Measurements from ENCODE around the gene CT83. TPM values are rescaled to one million over a fixed set of nuclear protein-coding genes. Genes with fewer than 3 reads are reported as not detected.

The CT83 gene
- polyA plus RNA-seq (ENCODE audit: insufficient read depth in 1 of 5, insufficient read length in 5 of 5, low replicate concordance in 1 of 5): not detected
- long read RNA-seq, donor 1: 0 reads
- long read RNA-seq, donor 2: 0 reads
- long read RNA-seq, donor 3: 0 reads
- long read RNA-seq, donor 4: 0 reads
- long read RNA-seq, donor 5: 0 reads
- long read RNA-seq, donor 6: 0 reads
- long read RNA-seq, donor 7: 0 reads
- long read RNA-seq, donor 8: 0 reads

- DNase-seq: no peak
Measured at GRCh38 chrX:116462822-116463221, at the start of gene CT83. Gene CT83 (minus strand): TSS chrX:116462976. CDS start chrX:116462856, 120 bp downstream.

- no peak for DNase-seq
Measured at GRCh38 chrX:116499780-116500179, 37.0 kb upstream of the CT83 start.

- no peak for DNase-seq
Measured at GRCh38 chrX:116493271-116493670, 30.5 kb upstream of the CT83 start.

- DNase-seq: no peak
Measured at GRCh38 chrX:116490104-116490503, 27.3 kb upstream of the CT83 start.

GRCh38 chrX:116480059-116480458 lies 17.3 kb upstream of the CT83 start:
- no peak for DNase-seq

GRCh38 chrX:116449156-116449555 lies 13.6 kb downstream of the CT83 start:
- DNase-seq: no peak

- no peak for DNase-seq
Measured at GRCh38 chrX:116436358-116436816, 26.4 kb downstream of the CT83 start, which contains the start of gene SLC6A14. Gene SLC6A14 (plus strand): TSS chrX:116436606. CDS start chrX:116436710, 104 bp downstream.

GRCh38 chrX:116435597-116435996 lies 27.2 kb downstream of the CT83 start:
- DNase-seq: no peak

GRCh38 chrX:116427978-116428377 lies 34.8 kb downstream of the CT83 start:
- no peak for DNase-seq

- DNase-seq: no peak
Measured at GRCh38 chrX:116417968-116418367, 44.8 kb downstream of the CT83 start.

- DNase-seq: no peak
Measured at GRCh38 chrX:116417214-116417613, 45.6 kb downstream of the CT83 start.

GRCh38 chrX:116413273-116413672 lies 49.5 kb downstream of the CT83 start:
- no peak for DNase-seq

Other genes starting within 250 kb of the CT83 start
- under 1 TPM; 0.17 to 0.56 (median 0.21) TPM for gene SLC6A14, start 26.4 kb downstream of the CT83 start, polyA plus RNA-seq (ENCODE audit: insufficient read depth in 1 of 5, insufficient read length in 5 of 5, low replicate concordance in 1 of 5)

Data from right lung (tissue), 10 donors.